H9 (cell line): Measurements from ENCODE around the gene TEX264. TPM values are rescaled to one million over a fixed set of nuclear protein-coding genes. Genes with fewer than 3 reads are reported as not detected.

ENCODE experiments used
- DNase-seq: peaks from one replicate; pipeline ENCODE4 v3.0.0-alpha.2; 2017
- H2AFZ ChIP-seq: one replicate; pipeline ENCODE4 v1.6.1; 2013; ENCODE audit warnings: mild to moderate bottlenecking, low read length, control low read depth, moderate library complexity
- H2AK5ac ChIP-seq: 2 replicates; pipeline ENCODE4 v1.6.1; 2013; ENCODE audit warnings: low read length, control low read depth, mixed read lengths; ENCODE audit not compliant: insufficient read length
- H2BK120ac ChIP-seq: one replicate; pipeline ENCODE4 v1.6.1; 2013; ENCODE audit warnings: low read depth, mild to moderate bottlenecking, low read length, control low read depth, inconsistent platforms; ENCODE audit not compliant: poor library complexity, severe bottlenecking
- H2BK12ac ChIP-seq: 2 replicates; pipeline ENCODE4 v1.6.1; 2013; ENCODE audit warnings: low read length, control low read depth, mixed read lengths, low read depth; ENCODE audit not compliant: insufficient read length
- H2BK15ac ChIP-seq: 2 replicates; pipeline ENCODE4 v1.6.1; 2013; ENCODE audit warnings: low read depth, low read length, control low read depth
- H2BK20ac ChIP-seq: one replicate; pipeline ENCODE4 v1.6.1; 2013; ENCODE audit warnings: low read depth, mild to moderate bottlenecking, low read length, control low read depth, inconsistent platforms; ENCODE audit not compliant: poor library complexity, severe bottlenecking
- H2BK5ac ChIP-seq: 2 replicates; pipeline ENCODE4 v1.6.1; 2013; ENCODE audit warnings: low read length, control low read depth, mixed read lengths; ENCODE audit not compliant: insufficient read length
- H3K14ac ChIP-seq: 2 replicates; pipeline ENCODE4 v1.6.1; 2013; ENCODE audit warnings: low read length, control low read depth; ENCODE audit not compliant: insufficient read depth
- H3K18ac ChIP-seq: 2 replicates; pipeline ENCODE4 v1.6.1; 2013; ENCODE audit warnings: low read depth, mild to moderate bottlenecking, mixed read lengths, low read length, control low read depth; ENCODE audit not compliant: insufficient read length
- H3K23ac ChIP-seq: 2 replicates; pipeline ENCODE4 v1.6.1; 2013; ENCODE audit warnings: low read length, control low read depth, mixed read lengths, low read depth; ENCODE audit not compliant: insufficient read length
- H3K23me2 ChIP-seq: 2 replicates; pipeline ENCODE4 v1.6.1; 2013; ENCODE audit warnings: low read depth, mild to moderate bottlenecking, mixed read lengths, low read length, control low read depth; ENCODE audit not compliant: insufficient read length, poor library complexity, severe bottlenecking
- H3K27ac ChIP-seq: 2 replicates; pipeline ENCODE4 v1.5.1; 2013; ENCODE audit warnings: low read length, control low read depth, mixed read lengths, low read depth; ENCODE audit not compliant: insufficient read length
- H3K27me3 ChIP-seq: 2 replicates; pipeline ENCODE4 v1.6.1; 2013; ENCODE audit warnings: low read length, control low read depth, inconsistent platforms; ENCODE audit not compliant: insufficient read depth
- H3K4ac ChIP-seq: 2 replicates; pipeline ENCODE4 v1.6.1; 2013; ENCODE audit warnings: low read depth, mild to moderate bottlenecking, control low read depth, inconsistent platforms, low read length, moderate library complexity
- H3K4me1 ChIP-seq: 2 replicates; pipeline ENCODE4 v1.6.1; 2013; ENCODE audit warnings: low read length, control low read depth, inconsistent platforms; ENCODE audit not compliant: insufficient read depth
- H3K4me2 ChIP-seq: 2 replicates; pipeline ENCODE4 v1.6.1; 2013; ENCODE audit warnings: low read length, control low read depth, mixed read lengths; ENCODE audit not compliant: insufficient read length, insufficient read depth
- H3K56ac ChIP-seq: 2 replicates; pipeline ENCODE4 v1.6.1; 2013; ENCODE audit warnings: low read depth, mild to moderate bottlenecking, mixed read lengths, low read length, control low read depth; ENCODE audit not compliant: insufficient read length
- H3K79me1 ChIP-seq: 2 replicates; pipeline ENCODE4 v1.6.1; 2013; ENCODE audit warnings: low read depth, mild to moderate bottlenecking, moderate library complexity, low read length, control low read depth, inconsistent platforms; ENCODE audit not compliant: insufficient read depth, poor library complexity, severe bottlenecking
- H3K79me2 ChIP-seq: 2 replicates; pipeline ENCODE4 v1.6.1; 2013; ENCODE audit warnings: low read length, control low read depth, inconsistent platforms; ENCODE audit not compliant: insufficient read depth
- H3K9ac ChIP-seq: 2 replicates; pipeline ENCODE4 v1.6.1; 2013; ENCODE audit warnings: low read length, control low read depth, mixed read lengths; ENCODE audit not compliant: insufficient read length; ENCODE audit errors: extremely low read depth
- H3K9me3 ChIP-seq: one replicate; pipeline ENCODE4 v1.6.1; 2013; ENCODE audit warnings: low read depth, low read length, inconsistent platforms; ENCODE audit not compliant: control insufficient read depth
- H3T11ph ChIP-seq: one replicate; pipeline ENCODE4 v1.6.1; 2013; ENCODE audit warnings: mild to moderate bottlenecking, low read length, control low read depth, inconsistent platforms
- H4K20me1 ChIP-seq: one replicate; pipeline ENCODE4 v1.6.1; 2013; ENCODE audit not compliant: control insufficient read depth, insufficient read length, insufficient read depth
- H4K5ac ChIP-seq: 2 replicates; pipeline ENCODE4 v1.6.1; 2013; ENCODE audit warnings: low read depth, mild to moderate bottlenecking, mixed read lengths, low read length, control low read depth; ENCODE audit not compliant: insufficient read length
- H4K8ac ChIP-seq: replicated peaks from 2 replicates; pipeline ENCODE4 v1.6.1; 2013; ENCODE audit warnings: low read length, control low read depth, mixed read lengths, low read depth; ENCODE audit not compliant: insufficient read length
- H4K91ac ChIP-seq: 2 replicates; pipeline ENCODE4 v1.6.1; 2013; ENCODE audit warnings: low read depth, mild to moderate bottlenecking, moderate library complexity, mixed read lengths, low read length, control low read depth; ENCODE audit not compliant: insufficient read length
- H3K27ac Mint-ChIP-seq, 3 experiments: 2 replicates in 2 of 3; 3 replicates in 1 of 3; pipeline ENCODE4 v1.8.0; 2020 to 2021; ENCODE audit warnings: mixed read lengths in 3 of 3, mild to moderate bottlenecking in 1 of 3, moderate library complexity in 1 of 3
- H3K27me3 Mint-ChIP-seq: 2 replicates; pipeline ENCODE4 v1.8.0; 2021; ENCODE audit warnings: low read depth, mild to moderate bottlenecking, moderate library complexity, mixed read lengths
- H3K36me3 Mint-ChIP-seq, 3 experiments: 2 replicates in 2 of 3; 3 replicates in 1 of 3; pipeline ENCODE4 v1.8.0; 2020 to 2021; ENCODE audit warnings: low read depth in 3 of 3, mixed read lengths in 3 of 3; ENCODE audit not compliant: insufficient read depth in 1 of 3
- H3K4me1 Mint-ChIP-seq, 2 experiments: 2 replicates each; pipeline ENCODE4 v1.8.0; 2020; ENCODE audit warnings: mixed read lengths in 2 of 2
- H3K4me3 Mint-ChIP-seq, 2 experiments: 2 replicates in 1 of 2; 3 replicates in 1 of 2; pipeline ENCODE4 v1.8.0; 2020 to 2021; ENCODE audit warnings: mild to moderate bottlenecking in 2 of 2, mixed read lengths in 2 of 2, moderate library complexity in 1 of 2
- H3K9me3 Mint-ChIP-seq, 2 experiments: 2 replicates in 1 of 2; 3 replicates in 1 of 2; pipeline ENCODE4 v1.8.0; 2020; ENCODE audit warnings: mild to moderate bottlenecking in 2 of 2, mixed read lengths in 2 of 2, moderate library complexity in 1 of 2
- WGBS: extraction: QIAGEN DNeasy Blood & Tissue Kit; methylation state at CpG from one replicate; pipeline ENCODE4 v1.1.7; 2013; ENCODE audit warnings: missing lambda C conversion rate, low lambda C conversion rate, mixed read lengths; ENCODE audit not compliant: insufficient read length; ENCODE audit errors: extremely low coverage; 5-methylcytosine and 5-hydroxymethylcytosine counted together
- total RNA-seq: library from RNA; stranded (reverse); gene quantifications from 2 replicates; pipeline ENCODE4 v1.2.1, GENCODE V29; 2021
- TF ChIP-seq, protein P1 (sequence below): fragments of 200-600 bp; sonication (generic); conservative IDR thresholded peaks from 3 replicates; pipeline ENCODE4 v1.8.0; 2021; ENCODE audit warnings: antibody characterized with exemption, mild to moderate bottlenecking

Gene TEX264
- total RNA-seq, 1 experiment from 2014 or later: 17.3 TPM

DNA sequence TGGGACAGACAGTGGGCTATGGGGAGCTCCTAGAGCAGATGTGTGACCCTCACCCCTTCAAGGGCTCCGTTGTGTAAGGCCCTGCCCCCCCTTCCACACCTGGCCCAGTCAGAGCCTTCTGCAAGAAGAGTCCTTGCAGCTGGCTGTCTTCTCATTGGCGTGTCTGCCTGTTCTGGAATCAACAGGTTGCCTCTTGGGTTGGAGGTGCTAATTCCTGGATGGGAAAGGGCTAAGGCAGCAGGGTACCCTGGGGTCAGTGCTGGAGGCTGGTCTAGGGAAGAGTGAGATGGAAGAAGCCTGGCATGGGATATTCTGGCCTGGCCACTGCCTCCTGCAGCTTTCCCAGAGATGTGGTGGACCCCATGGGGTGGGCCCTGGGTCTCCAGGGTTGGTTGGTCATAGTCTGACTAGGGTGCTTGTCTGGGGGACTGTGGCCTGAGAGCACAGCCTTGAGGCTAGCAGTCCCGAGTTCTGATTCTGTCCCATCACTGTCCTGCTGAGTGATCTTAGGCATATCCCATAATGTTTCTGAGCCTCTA lies 5.1 kb downstream of the TEX264 start:
- Histone ChIP-seq H3K56ac (no peak overlapping the region), H2AK5ac (no peak overlapping the region), H4K5ac (no peak overlapping the region), H3K18ac (no peak overlapping the region), H2BK15ac (no peak overlapping the region), H2BK20ac (no peak overlapping the region), H3K4me1 (0 out of 2 replicates have a peak, but pooled peaks cover 2% of the 10 kb centered on the region), H2BK5ac (no peak overlapping the region), H3K27ac (no peak overlapping the region), H4K8ac (no peak overlapping the region), H3K27me3 (no peaks in the 10 kb centered on the region), H2BK120ac (no peak overlapping the region), H3K23me2 (peaks cover 4% of the 10 kb centered on the region), H3K14ac (no peak overlapping the region), H4K20me1 (no peaks in the 10 kb centered on the region), H3K4ac (no peak overlapping the region), H3K23ac (no peak overlapping the region), H2AFZ (no peak overlapping the region), H3T11ph (no peak overlapping the region), H3K79me1 (no peaks in the 10 kb centered on the region), H3K4me2 (no peak overlapping the region), H3K9me3 (no peaks in the 10 kb centered on the region), H3K79me2 (no peaks in the 10 kb centered on the region), H2BK12ac (no peak overlapping the region), H3K9ac (no peak overlapping the region), H4K91ac (no peak overlapping the region)
- DNase-seq: no peak
- no peaks in the 10 kb centered on the region for H3K9me3 Mint-ChIP-seq
- peaks cover 18 to 21% of the 10 kb centered on the region in 2 experiments for H3K4me1 Mint-ChIP-seq
- H3K27me3 Mint-ChIP-seq: no peaks in the 10 kb centered on the region; the same call in 1 of the 2 replicates
- no CpG with 5 or more reads among the region's 3 CpGs for WGBS
- TF ChIP-seq, protein P1, sequence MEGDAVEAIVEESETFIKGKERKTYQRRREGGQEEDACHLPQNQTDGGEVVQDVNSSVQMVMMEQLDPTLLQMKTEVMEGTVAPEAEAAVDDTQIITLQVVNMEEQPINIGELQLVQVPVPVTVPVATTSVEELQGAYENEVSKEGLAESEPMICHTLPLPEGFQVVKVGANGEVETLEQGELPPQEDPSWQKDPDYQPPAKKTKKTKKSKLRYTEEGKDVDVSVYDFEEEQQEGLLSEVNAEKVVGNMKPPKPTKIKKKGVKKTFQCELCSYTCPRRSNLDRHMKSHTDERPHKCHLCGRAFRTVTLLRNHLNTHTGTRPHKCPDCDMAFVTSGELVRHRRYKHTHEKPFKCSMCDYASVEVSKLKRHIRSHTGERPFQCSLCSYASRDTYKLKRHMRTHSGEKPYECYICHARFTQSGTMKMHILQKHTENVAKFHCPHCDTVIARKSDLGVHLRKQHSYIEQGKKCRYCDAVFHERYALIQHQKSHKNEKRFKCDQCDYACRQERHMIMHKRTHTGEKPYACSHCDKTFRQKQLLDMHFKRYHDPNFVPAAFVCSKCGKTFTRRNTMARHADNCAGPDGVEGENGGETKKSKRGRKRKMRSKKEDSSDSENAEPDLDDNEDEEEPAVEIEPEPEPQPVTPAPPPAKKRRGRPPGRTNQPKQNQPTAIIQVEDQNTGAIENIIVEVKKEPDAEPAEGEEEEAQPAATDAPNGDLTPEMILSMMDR: no peak
- H3K36me3 Mint-ChIP-seq: no peaks in the 10 kb centered on the region
- H3K4me3 Mint-ChIP-seq: no peak overlapping the region
- H3K27ac Mint-ChIP-seq: peak overlapping the region in 1 of 3 experiments; percentile 42; a peak in 1 of 7 replicates
